Urothelium cell line (cell line): Measurements from ENCODE around the gene DPH1.

Experiments
- DNase-seq: peaks from one replicate; pipeline ENCODE4 v3.0.0; 2011; ENCODE audit warnings: low spot score, mixed read lengths
- FAIRE-seq: peaks from 2 replicates; lab custom pipeline; 2011; peaks lifted over from hg19 to GRCh38; lab: Jason Lieb, UNC

The DPH1 gene

GRCh38 chr17:2049333-2050299 is 19.7 kb downstream of the DPH1 start:
- DNase-seq (peak; percentile 88), FAIRE-seq (no peak)

GRCh38 chr17:2050300-2051060 is 20.5 kb downstream of the DPH1 start:
- DNase-seq = peak; percentile 63
- no peak for FAIRE-seq

- DNase-seq = no peak
- no peak for FAIRE-seq
These were observed 21.3 kb downstream of the DPH1 start for GRCh38 chr17:2051061-2051932.

- no peak for FAIRE-seq
- no peak for DNase-seq
These were observed 22.1 kb downstream of the DPH1 start for GRCh38 chr17:2051933-2052559.

GRCh38 chr17:2053380-2054261 is 23.7 kb downstream of the DPH1 start:
- FAIRE-seq (no peak), DNase-seq (no peak)

GRCh38 chr17:2054262-2054511 is 24.2 kb downstream of the DPH1 start:
- FAIRE-seq = no peak

GRCh38 chr17:2054512-2055291 is 24.7 kb downstream of the DPH1 start, which contains the start of gene HIC1:
Gene HIC1, plus strand, starts transcription at chr17:2055103. Its CDS starts 1,588 bp downstream, at chr17:2056691.
- no peak for FAIRE-seq
- DNase-seq = no peak

More at GRCh38 chr17:2054262-2054511, 24.2 kb downstream of the DPH1 start:
- no peak for DNase-seq

GRCh38 chr17:2055292-2056205 is 25.6 kb downstream of the DPH1 start:
- FAIRE-seq = no peak

GRCh38 chr17:2056206-2057174 is 26.5 kb downstream of the DPH1 start:
- no peak for DNase-seq
- FAIRE-seq = no peak

More at GRCh38 chr17:2055292-2056205, 25.6 kb downstream of the DPH1 start:
- no peak for DNase-seq

GRCh38 chr17:2057175-2057759 is 27.3 kb downstream of the DPH1 start:
- no peak for FAIRE-seq

GRCh38 chr17:2057760-2058585 is 28.0 kb downstream of the DPH1 start:
- FAIRE-seq (no peak), DNase-seq (no peak)

More at GRCh38 chr17:2057175-2057759, 27.3 kb downstream of the DPH1 start:
- DNase-seq = no peak

- DNase-seq = no peak
- FAIRE-seq = no peak
These were observed 28.9 kb downstream of the DPH1 start for GRCh38 chr17:2058586-2059546.

- no peak for DNase-seq
These were observed 29.8 kb downstream of the DPH1 start for GRCh38 chr17:2059547-2060384.

More at GRCh38 chr17:2059547-2060384, 29.8 kb downstream of the DPH1 start:
- FAIRE-seq = no peak
